Measurements from ENCODE around the gene F11R.

GRCh38 chr1:160981584-160982411 is 39.2 kb downstream of the F11R start:
- no peak for TF ChIP-seq POLR2A (IDR thresholded peaks at IDR 0.05)
- TF ChIP-seq POLR2AphosphoS5 (IDR thresholded peaks at IDR 0.05) = no peak
- TF ChIP-seq, protein P1, sequence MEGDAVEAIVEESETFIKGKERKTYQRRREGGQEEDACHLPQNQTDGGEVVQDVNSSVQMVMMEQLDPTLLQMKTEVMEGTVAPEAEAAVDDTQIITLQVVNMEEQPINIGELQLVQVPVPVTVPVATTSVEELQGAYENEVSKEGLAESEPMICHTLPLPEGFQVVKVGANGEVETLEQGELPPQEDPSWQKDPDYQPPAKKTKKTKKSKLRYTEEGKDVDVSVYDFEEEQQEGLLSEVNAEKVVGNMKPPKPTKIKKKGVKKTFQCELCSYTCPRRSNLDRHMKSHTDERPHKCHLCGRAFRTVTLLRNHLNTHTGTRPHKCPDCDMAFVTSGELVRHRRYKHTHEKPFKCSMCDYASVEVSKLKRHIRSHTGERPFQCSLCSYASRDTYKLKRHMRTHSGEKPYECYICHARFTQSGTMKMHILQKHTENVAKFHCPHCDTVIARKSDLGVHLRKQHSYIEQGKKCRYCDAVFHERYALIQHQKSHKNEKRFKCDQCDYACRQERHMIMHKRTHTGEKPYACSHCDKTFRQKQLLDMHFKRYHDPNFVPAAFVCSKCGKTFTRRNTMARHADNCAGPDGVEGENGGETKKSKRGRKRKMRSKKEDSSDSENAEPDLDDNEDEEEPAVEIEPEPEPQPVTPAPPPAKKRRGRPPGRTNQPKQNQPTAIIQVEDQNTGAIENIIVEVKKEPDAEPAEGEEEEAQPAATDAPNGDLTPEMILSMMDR (IDR thresholded peaks at IDR 0.05) = no peak
- TF ChIP-seq EP300 (IDR thresholded peaks at IDR 0.05) = no peak
